IMR-90 (cell line): ENCODE data around the gene ZBED4. TPM values are rescaled to one million over a fixed set of nuclear protein-coding genes. Genes with fewer than 3 reads are reported as not detected.

Source experiments
- ATAC-seq: fragments of 200-7000 bp; cut with Tn5 transposase; 2 replicates; pipeline ENCODE4 v1.9.1; 2020; ENCODE audit warnings: low read depth, mild to moderate bottlenecking, moderate library complexity
- BruUV-seq: library from RNA; stranded (reverse); fragments of 400-500 nt; replicated peaks from 2 replicates; lab custom pipeline; 2021; lab: Mats Ljungman, UMichigan
- CTCF ChIA-PET: fragments of 300-600 bp; formaldehyde crosslinking; extraction: SDS; loops from one replicate; lab custom pipeline; 2021; ENCODE audit warnings: antibody characterized with exemption; lab: Yijun Ruan, JAX
- POLR2A ChIA-PET: fragments of 300-600 bp; sonication (Branson Sonifier 250); formaldehyde crosslinking; loops from one replicate; lab custom pipeline; 2022; ENCODE audit warnings: antibody characterized with exemption; ENCODE audit not compliant: unreplicated experiment; lab: Charles Lee
- DNase-seq: peaks from one replicate; pipeline ENCODE4 v3.0.0; 2013
- H2AFZ ChIP-seq: replicated peaks from 2 replicates; pipeline ENCODE3; 2013; ENCODE audit warnings: low read length, mild to moderate bottlenecking; ENCODE audit not compliant: poor library complexity
- H2AK5ac ChIP-seq: 2 replicates; pipeline ENCODE4 v1.6.1; 2013; ENCODE audit warnings: low read depth, low read length, inconsistent platforms
- H2AK9ac ChIP-seq: replicated peaks from 2 replicates; pipeline ENCODE3; 2013; ENCODE audit warnings: mild to moderate bottlenecking, low read depth, low read length, moderate library complexity; ENCODE audit not compliant: poor library complexity
- H2BK120ac ChIP-seq: 2 replicates; pipeline ENCODE4 v1.6.1; 2013; ENCODE audit warnings: low read depth, low read length, inconsistent platforms
- H2BK15ac ChIP-seq: 3 replicates; pipeline ENCODE4 v1.6.1; 2013; ENCODE audit warnings: low read depth, low read length, inconsistent platforms
- H2BK20ac ChIP-seq: 2 replicates; pipeline ENCODE4 v1.6.1; 2013; ENCODE audit warnings: low read depth, mild to moderate bottlenecking, inconsistent platforms, low read length, moderate library complexity
- H2BK5ac ChIP-seq: 2 replicates; pipeline ENCODE4 v1.6.1; 2013; ENCODE audit warnings: mild to moderate bottlenecking, low read depth, low read length, inconsistent platforms; ENCODE audit not compliant: poor library complexity, severe bottlenecking
- H3K14ac ChIP-seq: replicated peaks from 2 replicates; pipeline ENCODE4 v1.6.1; 2013; ENCODE audit warnings: low read depth, low read length, inconsistent platforms
- H3K18ac ChIP-seq: 2 replicates; pipeline ENCODE4 v1.6.1; 2013; ENCODE audit warnings: low read depth, low read length, control low read depth
- H3K23ac ChIP-seq: 2 replicates; pipeline ENCODE4 v1.6.1; 2013; ENCODE audit warnings: low read depth, low read length, inconsistent platforms
- H3K27ac ChIP-seq: 2 replicates; pipeline ENCODE4 v1.5.1; 2013; ENCODE audit warnings: mild to moderate bottlenecking, control low read depth, low read length; ENCODE audit not compliant: insufficient read depth
- H3K27me3 ChIP-seq: 2 replicates; pipeline ENCODE4 v1.6.1; 2013; ENCODE audit warnings: low read length; ENCODE audit not compliant: control insufficient read depth, insufficient read depth
- H3K36me3 ChIP-seq: 2 replicates; pipeline ENCODE4 v1.6.1; 2013; ENCODE audit warnings: low read length, mixed read lengths; ENCODE audit not compliant: control insufficient read depth, insufficient read depth
- H3K4ac ChIP-seq: 2 replicates; pipeline ENCODE4 v1.6.1; 2013; ENCODE audit warnings: low read depth, low read length, inconsistent platforms
- H3K4me1 ChIP-seq: 2 replicates; pipeline ENCODE4 v1.6.1; 2013; ENCODE audit warnings: low read length, mixed read lengths; ENCODE audit not compliant: control insufficient read depth, insufficient read depth
- H3K4me2 ChIP-seq: 2 replicates; pipeline ENCODE4 v1.6.1; 2013; ENCODE audit warnings: low read depth, mild to moderate bottlenecking, control low read depth, low read length, moderate library complexity
- H3K4me3 ChIP-seq: 2 replicates; pipeline ENCODE4 v1.5.1; 2013; ENCODE audit warnings: low read depth, mild to moderate bottlenecking, control low read depth, low read length, moderate library complexity; ENCODE audit not compliant: insufficient read depth
- H3K56ac ChIP-seq: 2 replicates; pipeline ENCODE4 v1.6.1; 2013; ENCODE audit warnings: low read length, inconsistent platforms; ENCODE audit not compliant: insufficient read depth; ENCODE audit errors: extremely low read depth
- H3K79me1 ChIP-seq, 2 experiments: 2 replicates each; pipeline ENCODE4 v1.6.1; 2013; ENCODE audit warnings: low read length in 2 of 2, inconsistent platforms in 1 of 2, low read depth in 1 of 2
- H3K9ac ChIP-seq: 2 replicates; pipeline ENCODE4 v1.6.1; 2013; ENCODE audit warnings: low read depth, low read length, control low read depth
- H3K9me1 ChIP-seq: 2 replicates; pipeline ENCODE4 v1.6.1; 2013; ENCODE audit warnings: low read length, inconsistent platforms; ENCODE audit not compliant: insufficient read depth
- H3K9me3 ChIP-seq: 2 replicates; pipeline ENCODE4 v1.6.1; 2013; ENCODE audit warnings: low read length; ENCODE audit not compliant: control insufficient read depth, insufficient read depth
- H4K20me1 ChIP-seq: 2 replicates; pipeline ENCODE4 v1.6.1; 2013; ENCODE audit warnings: low read length, inconsistent platforms; ENCODE audit not compliant: insufficient read depth
- H4K5ac ChIP-seq: 2 replicates; pipeline ENCODE4 v1.6.1; 2013; ENCODE audit warnings: mild to moderate bottlenecking, low read depth, low read length, control low read depth
- H4K8ac ChIP-seq, 2 experiments: 2 replicates each; pipeline ENCODE4 v1.6.1; 2013; ENCODE audit warnings: low read depth in 2 of 2, low read length in 2 of 2, control low read depth in 1 of 2, inconsistent platforms in 1 of 2
- H4K91ac ChIP-seq: 2 replicates; pipeline ENCODE4 v1.6.1; 2013; ENCODE audit warnings: low read depth, low read length, inconsistent platforms; ENCODE audit not compliant: insufficient read depth
- BHLHE40 ChIP-seq: fragments of 150-350 bp; IDR thresholded peaks from 2 replicates; pipeline ENCODE4 v1.6.1; 2016; ENCODE audit warnings: mild to moderate bottlenecking, low read depth, low read length
- CHD1 ChIP-seq: IDR thresholded peaks from 2 replicates; pipeline ENCODE4 v1.6.1; 2012; ENCODE audit warnings: low read depth, low read length, improper control_type of control experiment
- CTCF ChIP-seq: conservative IDR thresholded peaks from 2 replicates; pipeline ENCODE4 v1.5.1; 2012; ENCODE audit warnings: mild to moderate bottlenecking, low read depth, low read length, improper control_type of control experiment
- MAZ ChIP-seq: IDR thresholded peaks from 2 replicates; pipeline ENCODE4 v1.6.1; 2012; ENCODE audit warnings: low read depth, mild to moderate bottlenecking, low read length, improper control_type of control experiment, moderate library complexity, borderline replicate concordance
- RCOR1 ChIP-seq: IDR thresholded peaks from 2 replicates; pipeline ENCODE4 v1.6.1; 2012; ENCODE audit warnings: mild to moderate bottlenecking, low read length, improper control_type of control experiment; ENCODE audit not compliant: insufficient replicate concordance
- RFX5 ChIP-seq: IDR thresholded peaks from 2 replicates; pipeline ENCODE4 v1.8.0; 2012; ENCODE audit warnings: low read depth, mild to moderate bottlenecking, low read length, moderate library complexity
- WGBS, 2 experiments: methylation state at CpG; one replicate each; pipeline versions ENCODE4 v1.1.5 to v1.1.7; 2013; ENCODE audit warnings: missing lambda C conversion rate in 2 of 2; ENCODE audit not compliant: insufficient read length in 1 of 2; ENCODE audit errors: extremely low coverage in 2 of 2; 5-methylcytosine and 5-hydroxymethylcytosine counted together
- dilution Hi-C: fragments of 300-500 bp; cut with HindIII; formaldehyde crosslinking; loops from one replicate; pipeline ENCODE4 v1.14.3; 2018; ENCODE audit warnings: low sequenced_read_pairs; ENCODE audit not compliant: unreplicated experiment
- in situ Hi-C: fragments of 300-500 bp; cut with MboI; formaldehyde crosslinking; loops from 3 replicates; pipeline ENCODE4 v1.14.3; 2019; ENCODE audit warnings: low sequenced_read_pairs, inconsistent platforms, mixed read lengths
- intact Hi-C: fragments of 100-400 bp; cut with micrococcal nuclease; formaldehyde crosslinking; loops from 2 replicates; pipeline ENCODE4 v1.10.0; 2022
- polyA plus RNA-seq, 3 experiments: library from polyadenylated mRNA; depleted of rRNA; stranded (reverse); fragments of >200 nt; gene quantifications; 2 replicates each; pipeline ENCODE4 v1.2.3, GENCODE V29; 2012; ENCODE audit warnings: low replicate concordance in 1 of 3
- total RNA-seq: library from RNA; depleted of rRNA; stranded (reverse); fragments of >200 nt; gene quantifications from 2 replicates; pipeline ENCODE4 v1.2.3, GENCODE V29; 2012

ZBED4 gene
- total and polyA plus RNA-seq, 2 of the 4 experiments (the other 2 are of a cell fraction), result 9.3 to 10.5 TPM

- peaks cover 69% of the 10 kb centered on the region for H4K20me1 ChIP-seq
- intact Hi-C loops, result no loop called here
- 81% methylated on average over 4 of the region's 31 CpGs; no CpG with 5 or more reads in 1 of the 2 experiments for WGBS, 2 experiments
Measured at GRCh38 chr22:49856766-49857618, 3.3 kb downstream of the ZBED4 start.

More at GRCh38 chr22:49856766-49857618, 3.3 kb downstream of the ZBED4 start:
- Histone ChIP-seq H3K36me3 (peaks cover 5% of the 10 kb centered on the region), H3K79me1 (peaks cover 15 to 61% of the 10 kb centered on the region in 2 experiments), H2BK5ac (no peak overlapping the region), H3K4me1 (peaks cover 6% of the 10 kb centered on the region), H2AK5ac (no peak overlapping the region), H4K5ac (no peak overlapping the region), H3K9me1 (peaks cover 7% of the 10 kb centered on the region; the same call in 1 of the 2 replicates), H2AK9ac (no peak overlapping the region), H3K4me3 (no peak overlapping the region), H2BK20ac (no peak overlapping the region), H4K91ac (no peak overlapping the region), H3K18ac (no peak overlapping the region), H3K23ac (no peak overlapping the region), H2BK15ac (no peak overlapping the region), H3K9me3 (no peaks in the 10 kb centered on the region), H3K27me3 (no peaks in the 10 kb centered on the region), H4K8ac (no peak overlapping the region), H2BK120ac (no peak overlapping the region), H3K56ac (no peak overlapping the region), H3K27ac (no peak overlapping the region), H2AFZ (no peak overlapping the region), H3K4ac (no peak overlapping the region), H3K14ac (no peak overlapping the region), H3K4me2 (no peak overlapping the region), H3K9ac (no peak overlapping the region)
- ATAC-seq (no peak), DNase-seq (no peak)
- dilution Hi-C loops (no loop called here), in situ Hi-C loops (no loop called here)
- BruUV-seq, result no TSS peak
- ChIA-PET POLR2A (no interaction called here), CTCF (no interaction called here)
- TF ChIP-seq CHD1 (no peak), RFX5 (no peak), BHLHE40 (no peak), CTCF (no peak), MAZ (no peak), RCOR1 (no peak)
